H1 (cell line): ENCODE data around the gene KCNJ2. TPM values are rescaled to one million over a fixed set of nuclear protein-coding genes. Genes with fewer than 3 reads are reported as not detected.

Experiments used
- polyA plus RNA-seq, 7 experiments: library from polyadenylated mRNA; depleted of rRNA in 3 of 7; stranded (reverse) in 5 of 7; unstranded in 2 of 7; fragments of >200 nt in 5 of 7; fragments of 200-250 nt in 2 of 7; gene quantifications; 1 replicate in 5 of 7; 2 replicates in 1 of 7; 4 replicates in 1 of 7; pipeline versions ENCODE4 v1.2.1 to v1.2.3, GENCODE V29; 2011 to 2013; ENCODE audit warnings: missing spikeins in 2 of 7, mixed read lengths in 2 of 7
- total RNA-seq: library from RNA; stranded (reverse); fragmentation: NEBNext Ultra II Directional; extraction: Animal tissue kit (Norgen Biotek cat#: 25700); gene quantifications from 2 replicates; pipeline ENCODE4 v1.2.1, GENCODE V29; 2021

KCNJ2 gene
- total and polyA plus RNA-seq, 2 of the 8 experiments (the other 6 are each of a cell fraction or from before 2014, with no cell fraction given): 0.23 to 0.76 TPM

Other genes with a start within 250 kb of the KCNJ2 start
- not detected in 2 replicates for gene KCNJ16, start 94.3 kb upstream of the KCNJ2 start, total RNA-seq
- gene KCNJ16, start 94.3 kb upstream of the KCNJ2 start, polyA plus RNA-seq (2011; rRNA removed): not detected in 2 replicates